A673 (cell line): ENCODE results near the gene HOXD9.

Experiments used
- EZH2 ChIP-seq: fragments of 200-600 bp; sonication (generic); IDR thresholded peaks from 2 replicates; pipeline ENCODE4 v1.6.1; 2017; ENCODE audit warnings: borderline replicate concordance, low read depth, mild to moderate bottlenecking, mixed read lengths, antibody characterized with exemption, low read length; ENCODE audit not compliant: poor library complexity, severe bottlenecking
- TF ChIP-seq, protein P1 (sequence below): fragments of 300-800, 200-600 bp; sonication (generic); conservative IDR thresholded peaks from 2 replicates; pipeline ENCODE4 v1.5.1; 2017; ENCODE audit warnings: low read depth, mild to moderate bottlenecking, antibody characterized with exemption, low read length, moderate library complexity, mixed read lengths

DNA sequence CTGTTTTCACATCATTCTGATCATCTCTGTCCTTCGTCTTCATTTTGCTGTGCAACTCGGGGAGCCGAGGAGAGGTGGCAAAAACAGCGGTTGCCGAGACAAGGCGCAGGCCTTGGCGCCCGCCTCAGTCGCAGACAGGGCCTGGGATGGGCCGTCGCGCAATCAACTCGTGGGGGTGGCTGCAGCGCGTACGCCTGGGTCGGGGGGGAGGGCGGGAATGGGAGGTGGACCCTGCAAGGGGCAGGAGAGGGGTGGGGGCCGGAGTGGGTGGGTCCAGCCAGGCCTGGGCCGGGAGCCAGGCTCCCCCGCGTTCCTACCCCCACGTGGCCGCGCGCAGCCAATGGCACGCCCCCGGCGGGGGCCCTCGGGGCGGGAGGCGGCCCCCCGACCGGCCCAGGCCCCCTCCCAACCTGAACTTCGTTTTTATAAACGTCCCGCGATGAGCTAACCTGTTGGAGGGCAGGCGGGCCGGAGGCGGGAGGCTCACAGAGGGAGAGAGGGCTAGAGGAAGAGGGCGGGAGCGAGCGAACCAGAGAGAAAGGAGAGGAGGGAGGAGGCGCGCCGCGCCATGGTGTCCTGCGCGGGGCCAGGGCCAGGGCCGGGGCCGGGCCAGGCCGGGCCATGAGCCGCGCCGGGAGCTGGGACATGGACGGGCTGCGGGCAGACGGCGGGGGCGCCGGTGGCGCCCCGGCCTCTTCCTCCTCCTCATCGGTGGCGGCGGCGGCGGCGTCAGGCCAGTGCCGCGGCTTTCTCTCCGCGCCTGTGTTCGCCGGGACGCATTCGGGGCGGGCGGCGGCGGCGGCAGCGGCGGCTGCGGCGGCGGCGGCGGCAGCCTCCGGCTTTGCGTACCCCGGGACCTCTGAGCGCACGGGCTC lies 30.0 kb upstream of the HOXD9 start, which contains the start of gene HOXD13:
- TF ChIP-seq, protein P1, sequence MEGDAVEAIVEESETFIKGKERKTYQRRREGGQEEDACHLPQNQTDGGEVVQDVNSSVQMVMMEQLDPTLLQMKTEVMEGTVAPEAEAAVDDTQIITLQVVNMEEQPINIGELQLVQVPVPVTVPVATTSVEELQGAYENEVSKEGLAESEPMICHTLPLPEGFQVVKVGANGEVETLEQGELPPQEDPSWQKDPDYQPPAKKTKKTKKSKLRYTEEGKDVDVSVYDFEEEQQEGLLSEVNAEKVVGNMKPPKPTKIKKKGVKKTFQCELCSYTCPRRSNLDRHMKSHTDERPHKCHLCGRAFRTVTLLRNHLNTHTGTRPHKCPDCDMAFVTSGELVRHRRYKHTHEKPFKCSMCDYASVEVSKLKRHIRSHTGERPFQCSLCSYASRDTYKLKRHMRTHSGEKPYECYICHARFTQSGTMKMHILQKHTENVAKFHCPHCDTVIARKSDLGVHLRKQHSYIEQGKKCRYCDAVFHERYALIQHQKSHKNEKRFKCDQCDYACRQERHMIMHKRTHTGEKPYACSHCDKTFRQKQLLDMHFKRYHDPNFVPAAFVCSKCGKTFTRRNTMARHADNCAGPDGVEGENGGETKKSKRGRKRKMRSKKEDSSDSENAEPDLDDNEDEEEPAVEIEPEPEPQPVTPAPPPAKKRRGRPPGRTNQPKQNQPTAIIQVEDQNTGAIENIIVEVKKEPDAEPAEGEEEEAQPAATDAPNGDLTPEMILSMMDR: no peak
- no peak for TF ChIP-seq EZH2
